NCI-H1694 (cell line): ENCODE data around the gene EPHB6.

Source experiments
- DNase-seq: peaks from one replicate; lab custom pipeline; 2025; lab: John Stamatoyannopoulos, UW

EPHB6 gene

GRCh38 chr7:142896151-142896550, 41.3 kb downstream of the EPHB6 start:
- DNase-seq: no peak

- no peak for DNase-seq
Observed at GRCh38 chr7:142896741-142897379, 42.0 kb downstream of the EPHB6 start.

- no peak for DNase-seq
Observed at GRCh38 chr7:142897691-142898090, 42.8 kb downstream of the EPHB6 start.

GRCh38 chr7:142898377-142899170, 43.7 kb downstream of the EPHB6 start:
- DNase-seq: no peak

GRCh38 chr7:142899661-142900060, 44.8 kb downstream of the EPHB6 start:
- no peak for DNase-seq

- DNase-seq: no peak
Observed at GRCh38 chr7:142901426-142902259, 46.8 kb downstream of the EPHB6 start.

- no peak for DNase-seq
Observed at GRCh38 chr7:142904128-142904527, 49.3 kb downstream of the EPHB6 start.

GRCh38 chr7:142905759-142906158, 50.9 kb downstream of the EPHB6 start:
- DNase-seq: no peak

GRCh38 chr7:142906643-142907042, 51.8 kb downstream of the EPHB6 start:
- DNase-seq: no peak

GRCh38 chr7:142908290-142908689, 53.4 kb downstream of the EPHB6 start:
- no peak for DNase-seq

- DNase-seq: no peak
Observed at GRCh38 chr7:142908921-142909890, 54.3 kb downstream of the EPHB6 start.

GRCh38 chr7:142910031-142910433, 55.2 kb downstream of the EPHB6 start:
- no peak for DNase-seq

GRCh38 chr7:142910481-142910880, 55.6 kb downstream of the EPHB6 start:
- no peak for DNase-seq

GRCh38 chr7:142913051-142913450, 58.2 kb downstream of the EPHB6 start:
- DNase-seq: no peak

- DNase-seq: no peak
Observed at GRCh38 chr7:142913566-142913965, 58.7 kb downstream of the EPHB6 start.

- DNase-seq: no peak
Observed at GRCh38 chr7:142914121-142914520, 59.2 kb downstream of the EPHB6 start.

GRCh38 chr7:142915315-142915714, 60.4 kb downstream of the EPHB6 start:
- no peak for DNase-seq

GRCh38 chr7:142916508-142916907, 61.6 kb downstream of the EPHB6 start:
- no peak for DNase-seq

- no peak for DNase-seq
Observed at GRCh38 chr7:142917447-142917846, 62.6 kb downstream of the EPHB6 start.

GRCh38 chr7:142918901-142919300, 64.0 kb downstream of the EPHB6 start:
- DNase-seq: no peak

GRCh38 chr7:142919656-142920055, 64.8 kb downstream of the EPHB6 start:
- DNase-seq: no peak
